ENCODE data around the gene SLC2A9. TPM values are rescaled to one million over a fixed set of nuclear protein-coding genes. Genes with fewer than 3 reads are reported as not detected.

SLC2A9 gene
- total RNA-seq, 2 experiments from 2014 or later = not detected

DNA sequence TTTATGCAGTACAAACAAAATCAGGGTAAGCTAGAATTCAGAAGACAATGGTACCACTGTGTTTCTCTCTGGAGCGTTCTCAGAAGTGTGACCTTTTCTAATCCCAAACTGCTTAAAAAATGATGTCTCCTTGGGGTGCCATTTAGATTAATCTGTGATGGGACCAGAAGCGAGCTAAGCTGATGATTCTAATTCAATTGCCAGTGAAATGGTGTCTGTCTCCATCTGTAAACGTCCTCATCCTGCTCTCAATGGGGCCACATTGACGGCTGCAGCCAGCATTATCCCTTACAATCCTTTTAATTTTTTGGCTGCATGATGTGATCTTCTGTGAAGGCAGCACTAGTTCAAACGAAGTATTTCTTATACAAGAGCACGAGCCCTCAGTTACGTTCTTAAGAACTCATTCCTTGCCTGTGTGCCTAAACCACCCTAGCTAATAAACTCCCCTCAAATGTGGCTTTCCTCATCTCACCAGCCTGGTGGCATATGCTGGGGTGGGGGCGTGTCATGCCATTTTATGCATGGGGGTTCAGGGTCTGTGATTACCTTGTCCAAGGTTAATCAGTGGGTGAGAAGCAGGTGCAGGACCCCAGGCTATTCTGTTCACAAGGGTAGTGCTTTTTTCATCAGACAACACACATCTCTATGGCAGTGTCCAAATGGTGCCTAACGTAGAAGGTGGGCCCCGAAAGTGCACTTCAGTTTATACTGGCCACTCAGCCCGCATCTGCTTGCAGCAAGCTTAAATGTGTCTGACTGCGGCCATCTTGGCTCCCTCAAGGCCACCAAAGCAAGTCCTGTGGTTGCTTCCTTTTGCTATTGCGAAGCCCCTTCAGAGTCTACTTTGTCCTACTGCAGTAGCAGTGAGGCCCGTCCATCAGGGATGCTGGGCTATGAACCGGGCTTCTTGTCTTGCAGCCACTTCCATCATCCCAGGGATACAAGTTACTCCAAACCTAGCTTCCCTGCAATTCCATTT is 45.7 kb upstream of the SLC2A9 start:
- CTCF ChIA-PET (ENCODE audit: unreplicated experiment) = no interaction called here
- H4K20me1 ChIP-seq (ENCODE audit: insufficient read depth, low read length) = no peaks in the 10 kb centered on the region
- H3K9me3 ChIP-seq (ENCODE audit: low read length) = no peaks in the 10 kb centered on the region
- no peak overlapping the region for H3K27ac ChIP-seq (ENCODE audit: low read depth, low read length, poor library complexity, severe bottlenecking)
- H2AFZ ChIP-seq (ENCODE audit: low read length) = no peak overlapping the region
- DNase-seq (ENCODE audit: low spot score) = no peak
- peaks cover 1% of the 10 kb centered on the region; the same call in 1 of the 2 replicates for H3K36me3 ChIP-seq (ENCODE audit: insufficient read depth, low read length)
- POLR2A ChIA-PET = interaction anchor here (0.7 kb wide), 1 partner anchor 381 kb away, joined by 3 read pairs; no protein-coding TSS in a partner anchor
- no peak overlapping the region for H3K4me3 ChIP-seq (ENCODE audit: low read depth, low read length, poor library complexity, severe bottlenecking)
- no peaks in the 10 kb centered on the region for H3K9me2 ChIP-seq (ENCODE audit: insufficient read depth, low read length)
- BruUV-seq (replicated peaks) = no TSS peak
- no peaks in the 10 kb centered on the region for H3K79me2 ChIP-seq (ENCODE audit: insufficient read depth, low read depth, low read length)
- TF ChIP-seq EZH2phosphoT487 (IDR thresholded peaks at IDR 0.05; ENCODE audit: borderline replicate concordance, low read depth, low read length) = no peak
- H3K4me1 ChIP-seq (ENCODE audit: insufficient read depth, low read length, poor library complexity, severe bottlenecking) = no peaks in the 10 kb centered on the region
- intact Hi-C loops (cut with micrococcal nuclease; ENCODE audit: unreplicated experiment) = no loop called here
- no peak overlapping the region for H3K4me2 ChIP-seq (ENCODE audit: low read length)

DNA sequence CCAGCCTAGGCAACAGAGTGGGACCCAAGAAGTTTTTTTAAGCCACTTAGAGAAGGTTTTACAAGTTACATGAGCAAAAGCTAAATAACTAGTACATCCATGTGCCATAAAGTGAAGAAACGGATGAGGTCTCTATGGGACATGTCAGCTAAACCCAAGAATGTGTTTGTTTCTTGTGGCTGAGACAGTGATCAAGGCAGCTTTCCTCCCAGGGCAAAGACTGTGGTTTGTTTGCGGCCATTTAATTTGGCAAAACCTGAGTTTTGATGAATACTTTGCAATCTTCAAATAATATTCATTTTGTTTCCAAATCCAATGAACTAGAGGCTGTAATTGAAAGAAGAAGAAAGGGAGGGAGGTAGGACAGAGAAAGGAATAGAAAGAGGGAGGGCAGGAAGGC is 44.9 kb upstream of the SLC2A9 start:
- TF ChIP-seq EZH2phosphoT487 (IDR thresholded peaks at IDR 0.05; ENCODE audit: borderline replicate concordance, low read depth, low read length) = no peak
- TF ChIP-seq, protein P1, sequence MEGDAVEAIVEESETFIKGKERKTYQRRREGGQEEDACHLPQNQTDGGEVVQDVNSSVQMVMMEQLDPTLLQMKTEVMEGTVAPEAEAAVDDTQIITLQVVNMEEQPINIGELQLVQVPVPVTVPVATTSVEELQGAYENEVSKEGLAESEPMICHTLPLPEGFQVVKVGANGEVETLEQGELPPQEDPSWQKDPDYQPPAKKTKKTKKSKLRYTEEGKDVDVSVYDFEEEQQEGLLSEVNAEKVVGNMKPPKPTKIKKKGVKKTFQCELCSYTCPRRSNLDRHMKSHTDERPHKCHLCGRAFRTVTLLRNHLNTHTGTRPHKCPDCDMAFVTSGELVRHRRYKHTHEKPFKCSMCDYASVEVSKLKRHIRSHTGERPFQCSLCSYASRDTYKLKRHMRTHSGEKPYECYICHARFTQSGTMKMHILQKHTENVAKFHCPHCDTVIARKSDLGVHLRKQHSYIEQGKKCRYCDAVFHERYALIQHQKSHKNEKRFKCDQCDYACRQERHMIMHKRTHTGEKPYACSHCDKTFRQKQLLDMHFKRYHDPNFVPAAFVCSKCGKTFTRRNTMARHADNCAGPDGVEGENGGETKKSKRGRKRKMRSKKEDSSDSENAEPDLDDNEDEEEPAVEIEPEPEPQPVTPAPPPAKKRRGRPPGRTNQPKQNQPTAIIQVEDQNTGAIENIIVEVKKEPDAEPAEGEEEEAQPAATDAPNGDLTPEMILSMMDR (conservative IDR thresholded peaks at IDR 0.05; ENCODE audit: low read length) = no peak
- Histone ChIP-seq H3K9me2 (ENCODE audit: insufficient read depth, low read length) (no peaks in the 10 kb centered on the region), H3K4me2 (ENCODE audit: low read length) (no peak overlapping the region), H4K20me1 (ENCODE audit: insufficient read depth, low read length) (no peaks in the 10 kb centered on the region), H3K36me3 (ENCODE audit: insufficient read depth, low read length) (no peaks in the 10 kb centered on the region), H3K27ac (ENCODE audit: low read depth, low read length, poor library complexity, severe bottlenecking) (no peak overlapping the region), H3K9me3 (ENCODE audit: low read length) (no peaks in the 10 kb centered on the region), H3K4me3 (ENCODE audit: low read depth, low read length, poor library complexity, severe bottlenecking) (no peak overlapping the region), H2AFZ (ENCODE audit: low read length) (no peak overlapping the region), H3K4me1 (ENCODE audit: insufficient read depth, low read length, poor library complexity, severe bottlenecking) (no peaks in the 10 kb centered on the region), H3K79me2 (ENCODE audit: insufficient read depth, low read depth, low read length) (no peaks in the 10 kb centered on the region)
- CTCF ChIA-PET (ENCODE audit: unreplicated experiment) = no interaction called here
- no peak for DNase-seq (ENCODE audit: low spot score)
- BruUV-seq (replicated peaks) = no TSS peak
- intact Hi-C loops (cut with micrococcal nuclease; ENCODE audit: unreplicated experiment) = no loop called here
- POLR2A ChIA-PET = interaction anchor here (0.7 kb wide), 1 partner anchor 382 kb away, joined by 3 read pairs; no protein-coding TSS in a partner anchor

DNA sequence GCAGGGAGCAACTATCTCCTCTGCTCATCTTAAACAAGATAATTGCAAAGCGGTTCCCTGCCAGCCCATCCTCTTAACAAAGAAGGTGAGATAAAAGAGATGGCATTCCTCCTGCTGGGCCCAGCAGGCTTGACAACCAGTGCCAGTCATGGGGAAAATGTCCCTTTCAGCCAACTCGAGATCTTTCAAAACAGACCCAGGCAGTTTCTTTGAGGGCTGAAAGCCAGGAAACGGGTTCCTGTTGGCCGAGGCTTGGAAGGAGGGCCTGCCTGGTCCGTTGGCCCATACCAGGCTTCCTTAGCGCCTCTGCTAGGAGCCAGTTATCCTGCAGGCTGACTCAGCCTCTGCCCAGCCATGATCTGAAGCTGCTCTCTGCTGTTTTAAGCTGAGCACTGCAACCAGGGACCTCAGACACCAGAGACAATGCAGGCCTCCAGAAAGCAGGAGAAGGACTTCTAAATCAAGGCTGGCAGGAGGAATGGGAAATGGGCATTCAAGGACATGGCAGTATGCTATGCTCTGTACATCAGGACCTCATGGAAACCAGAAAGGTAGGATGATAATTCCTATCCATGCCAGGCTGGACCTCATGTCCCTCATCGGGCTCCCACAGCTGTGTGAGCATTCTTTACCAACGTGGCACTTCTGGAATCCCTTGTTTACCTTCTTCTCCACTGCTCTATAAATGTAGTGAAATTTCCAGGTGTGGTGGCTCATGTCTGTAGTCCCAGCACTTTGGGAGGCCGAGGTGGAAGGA is 42.4 kb upstream of the SLC2A9 start:
- CTCF ChIA-PET (ENCODE audit: unreplicated experiment) = no interaction called here
- Histone ChIP-seq H3K9me2 (ENCODE audit: insufficient read depth, low read length) (no peaks in the 10 kb centered on the region), H2AFZ (ENCODE audit: low read length) (no peak overlapping the region), H3K4me3 (ENCODE audit: low read depth, low read length, poor library complexity, severe bottlenecking) (no peak overlapping the region), H3K79me2 (ENCODE audit: insufficient read depth, low read depth, low read length) (no peaks in the 10 kb centered on the region), H3K4me2 (ENCODE audit: low read length) (no peak overlapping the region), H3K27ac (ENCODE audit: low read depth, low read length, poor library complexity, severe bottlenecking) (no peak overlapping the region), H3K4me1 (ENCODE audit: insufficient read depth, low read length, poor library complexity, severe bottlenecking) (no peaks in the 10 kb centered on the region), H3K9me3 (ENCODE audit: low read length) (no peaks in the 10 kb centered on the region), H3K36me3 (ENCODE audit: insufficient read depth, low read length) (no peaks in the 10 kb centered on the region), H4K20me1 (ENCODE audit: insufficient read depth, low read length) (no peaks in the 10 kb centered on the region)
- POLR2A ChIA-PET = no interaction called here
- no peak for DNase-seq (ENCODE audit: low spot score)
- BruUV-seq (replicated peaks) = no TSS peak
- TF ChIP-seq, protein P1 (conservative IDR thresholded peaks at IDR 0.05; ENCODE audit: low read length) = no peak
- TF ChIP-seq EZH2phosphoT487 (IDR thresholded peaks at IDR 0.05; ENCODE audit: borderline replicate concordance, low read depth, low read length) = no peak
- intact Hi-C loops (cut with micrococcal nuclease; ENCODE audit: unreplicated experiment) = loop anchor here (2.0 kb wide), 1 partner anchor 301 kb away; no protein-coding TSS in a partner anchor

Measured in OCI-LY7 (cell line).